Activated CD8-positive, alpha-beta T cell treated with anti-CD3 and anti-CD28 coated beads for 36 hours (primary cell): ENCODE data around the gene NPS. TPM values are rescaled to one million over a fixed set of nuclear protein-coding genes. Genes with fewer than 3 reads are reported as not detected.

Experiments used
- ATAC-seq: fragments of 200-7000 bp; cut with Tn5 transposase; one replicate; pipeline ENCODE4 v1.10.0; 2021; ENCODE audit warnings: mild to moderate bottlenecking, moderate library complexity
- CTCF ChIA-PET: fragments of 350-600 bp; sonication (Branson Sonifier 250); formaldehyde crosslinking; loops from one replicate; lab custom pipeline; 2021; ENCODE audit warnings: antibody characterized with exemption; lab: Charles Lee
- POLR2A ChIA-PET: fragments of 350-600 bp; sonication (Branson Sonifier 250); formaldehyde crosslinking; loops from one replicate; lab custom pipeline; 2021; ENCODE audit warnings: antibody characterized with exemption; lab: Charles Lee
- DNase-seq: peaks from one replicate; pipeline ENCODE4 v3.0.0-alpha.2; 2020
- H3K27ac Mint-ChIP-seq: one replicate; pipeline ENCODE4 v1.8.0; 2021; ENCODE audit warnings: mild to moderate bottlenecking, mixed read lengths
- H3K27me3 Mint-ChIP-seq: one replicate; pipeline ENCODE4 v1.8.0; 2021; ENCODE audit warnings: mixed read lengths
- H3K36me3 Mint-ChIP-seq: one replicate; pipeline ENCODE4 v1.8.0; 2021; ENCODE audit warnings: low read depth, mixed read lengths
- H3K4me1 Mint-ChIP-seq: one replicate; pipeline ENCODE4 v1.8.0; 2021; ENCODE audit warnings: low read depth, mixed read lengths
- H3K4me3 Mint-ChIP-seq: one replicate; pipeline ENCODE4 v1.8.0; 2021; ENCODE audit warnings: mild to moderate bottlenecking, moderate library complexity, mixed read lengths
- H3K9me3 Mint-ChIP-seq: one replicate; pipeline ENCODE4 v1.8.0; 2021; ENCODE audit warnings: mixed read lengths
- CTCF ChIP-seq: fragments of 200-600 bp; IDR thresholded peaks from one replicate; pipeline ENCODE4 v1.8.0; 2022; ENCODE audit warnings: antibody characterized with exemption, mild to moderate bottlenecking
- intact Hi-C: fragments of 100-400 bp; cut with micrococcal nuclease; formaldehyde crosslinking; loops from one replicate; pipeline ENCODE4 v1.10.0; 2022
- total RNA-seq, 2 experiments: library from RNA; stranded (reverse); gene quantifications; one replicate each; pipeline ENCODE4 v1.2.3, GENCODE V29; 2021

The NPS gene
- total RNA-seq, 2 experiments from 2014 or later = not detected

GRCh38 chr10:127524229-127524628 is 24.9 kb upstream of the NPS start:
- intact Hi-C loops = no loop called here
- H3K27ac Mint-ChIP-seq = no peak overlapping the region
- POLR2A ChIA-PET = no interaction called here
- no peaks in the 10 kb centered on the region for H3K27me3 Mint-ChIP-seq
- H3K4me1 Mint-ChIP-seq = no peaks in the 10 kb centered on the region
- ATAC-seq = no peak
- CTCF ChIA-PET = no interaction called here
- H3K36me3 Mint-ChIP-seq = no peaks in the 10 kb centered on the region
- no peak for TF ChIP-seq CTCF
- peaks cover under 1% of the 10 kb centered on the region for H3K9me3 Mint-ChIP-seq
- no peak for DNase-seq
- no peak overlapping the region for H3K4me3 Mint-ChIP-seq

- no peak for ATAC-seq
- H3K4me3 Mint-ChIP-seq = no peak overlapping the region
- no peak overlapping the region for H3K27ac Mint-ChIP-seq
- no peaks in the 10 kb centered on the region for H3K9me3 Mint-ChIP-seq
- TF ChIP-seq CTCF = no peak
- ChIA-PET POLR2A (no interaction called here), CTCF (no interaction called here)
- no peaks in the 10 kb centered on the region for H3K36me3 Mint-ChIP-seq
- intact Hi-C loops = no loop called here
- H3K4me1 Mint-ChIP-seq = no peaks in the 10 kb centered on the region
- H3K27me3 Mint-ChIP-seq = no peaks in the 10 kb centered on the region
- no peak for DNase-seq
These were observed 24.0 kb upstream of the NPS start for GRCh38 chr10:127524908-127525665.

- ATAC-seq = no peak
- no peak for DNase-seq
- no peak overlapping the region for H3K27ac Mint-ChIP-seq
- no peaks in the 10 kb centered on the region for H3K36me3 Mint-ChIP-seq
- CTCF ChIA-PET = no interaction called here
- H3K9me3 Mint-ChIP-seq = no peaks in the 10 kb centered on the region
- H3K4me3 Mint-ChIP-seq = no peak overlapping the region
- POLR2A ChIA-PET = no interaction called here
- H3K4me1 Mint-ChIP-seq = no peaks in the 10 kb centered on the region
- TF ChIP-seq CTCF = no peak
- intact Hi-C loops = no loop called here
- H3K27me3 Mint-ChIP-seq = no peaks in the 10 kb centered on the region
These were observed 23.4 kb upstream of the NPS start for GRCh38 chr10:127525686-127526085.

GRCh38 chr10:127526161-127526560 is 22.9 kb upstream of the NPS start:
- intact Hi-C loops = no loop called here
- H3K36me3 Mint-ChIP-seq = no peaks in the 10 kb centered on the region
- H3K9me3 Mint-ChIP-seq = no peaks in the 10 kb centered on the region
- no peak for TF ChIP-seq CTCF
- CTCF ChIA-PET = no interaction called here
- no peak overlapping the region for H3K27ac Mint-ChIP-seq
- no peaks in the 10 kb centered on the region for H3K27me3 Mint-ChIP-seq
- H3K4me1 Mint-ChIP-seq = no peaks in the 10 kb centered on the region
- POLR2A ChIA-PET = no interaction called here
- DNase-seq = no peak
- no peak overlapping the region for H3K4me3 Mint-ChIP-seq
- no peak for ATAC-seq

GRCh38 chr10:127527320-127527719 is 21.8 kb upstream of the NPS start:
- H3K4me3 Mint-ChIP-seq = no peak overlapping the region
- POLR2A ChIA-PET = interaction anchor here (0.7 kb wide), 1 partner anchor 29 kb away, joined by 3 read pairs; no protein-coding TSS in a partner anchor
- no peaks in the 10 kb centered on the region for H3K9me3 Mint-ChIP-seq
- CTCF ChIA-PET = no interaction called here
- intact Hi-C loops = no loop called here
- no peak for TF ChIP-seq CTCF
- H3K27me3 Mint-ChIP-seq = no peaks in the 10 kb centered on the region
- H3K36me3 Mint-ChIP-seq = no peaks in the 10 kb centered on the region
- no peak for ATAC-seq
- H3K27ac Mint-ChIP-seq = no peak overlapping the region
- DNase-seq = no peak
- H3K4me1 Mint-ChIP-seq = no peaks in the 10 kb centered on the region
